ENCODE data around the gene TTC38. TPM values are rescaled to one million over a fixed set of nuclear protein-coding genes. Genes with fewer than 3 reads are reported as not detected.

Gene TTC38
- total RNA-seq, 1 donor from 2014 or later = 9.8 TPM

GRCh38 chr22:46320716-46321386, 53.0 kb downstream of the TTC38 start:
- ChIA-PET CTCF (interaction anchor here (0.6 kb wide), 1 partner anchor 13 kb away, joined by 3 read pairs; no protein-coding TSS in a partner anchor), POLR2A (no interaction called here)
- H3K36me3 Mint-ChIP-seq (ENCODE audit: low read depth) = no peaks in the 10 kb centered on the region
- no peaks in the 10 kb centered on the region for H3K4me1 Mint-ChIP-seq
- no peak overlapping the region for H3K4me3 Mint-ChIP-seq
- H3K27me3 Mint-ChIP-seq = no peaks in the 10 kb centered on the region
- no peak for ATAC-seq (ENCODE audit: low read depth)
- no peak for TF ChIP-seq CTCF (IDR thresholded peaks at IDR 0.05)
- DNase-seq = no peak
- H3K9me3 Mint-ChIP-seq = no peaks in the 10 kb centered on the region
- H3K27ac Mint-ChIP-seq = no peak overlapping the region
- intact Hi-C loops (cut with micrococcal nuclease) = no loop called here

GRCh38 chr22:46322711-46323110, 54.9 kb downstream of the TTC38 start:
- intact Hi-C loops (cut with micrococcal nuclease) = no loop called here
- no peaks in the 10 kb centered on the region for H3K36me3 Mint-ChIP-seq (ENCODE audit: low read depth)
- POLR2A ChIA-PET = no interaction called here
- no peaks in the 10 kb centered on the region for H3K4me1 Mint-ChIP-seq
- H3K27me3 Mint-ChIP-seq = no peaks in the 10 kb centered on the region
- DNase-seq (no peak), ATAC-seq (ENCODE audit: low read depth) (no peak)
- H3K4me3 Mint-ChIP-seq = no peak overlapping the region
- no peak for TF ChIP-seq CTCF (IDR thresholded peaks at IDR 0.05)
- no peaks in the 10 kb centered on the region for H3K9me3 Mint-ChIP-seq
- H3K27ac Mint-ChIP-seq = no peak overlapping the region
- CTCF ChIA-PET = no interaction called here

GRCh38 chr22:46323162-46323561, 55.4 kb downstream of the TTC38 start:
- CTCF ChIA-PET = no interaction called here
- no peaks in the 10 kb centered on the region for H3K27me3 Mint-ChIP-seq
- no peaks in the 10 kb centered on the region for H3K36me3 Mint-ChIP-seq (ENCODE audit: low read depth)
- H3K4me3 Mint-ChIP-seq = no peak overlapping the region
- intact Hi-C loops (cut with micrococcal nuclease) = no loop called here
- POLR2A ChIA-PET = no interaction called here
- H3K27ac Mint-ChIP-seq = no peak overlapping the region
- no peak for TF ChIP-seq CTCF (IDR thresholded peaks at IDR 0.05)
- no peaks in the 10 kb centered on the region for H3K9me3 Mint-ChIP-seq
- H3K4me1 Mint-ChIP-seq = no peaks in the 10 kb centered on the region
- no peak for ATAC-seq (ENCODE audit: low read depth)
- DNase-seq = no peak

GRCh38 chr22:46326066-46326680, 58.4 kb downstream of the TTC38 start:
- Mint-ChIP-seq H3K36me3 (ENCODE audit: low read depth) (no peaks in the 10 kb centered on the region), H3K27me3 (no peaks in the 10 kb centered on the region), H3K4me3 (no peak overlapping the region), H3K27ac (no peak overlapping the region), H3K9me3 (no peaks in the 10 kb centered on the region), H3K4me1 (no peaks in the 10 kb centered on the region)
- intact Hi-C loops (cut with micrococcal nuclease) = no loop called here
- POLR2A ChIA-PET = no interaction called here
- ATAC-seq (ENCODE audit: low read depth) (no peak), DNase-seq (no peak)
- CTCF ChIA-PET = interaction anchor here (0.6 to 1.5 kb wide), 2 partner anchors 36 to 320 kb away, joined by 3 to 4 read pairs; no protein-coding TSS in a partner anchor
- no peak for TF ChIP-seq CTCF (IDR thresholded peaks at IDR 0.05)

GRCh38 chr22:46327691-46328465, 60.1 kb downstream of the TTC38 start:
- Mint-ChIP-seq H3K4me3 (no peak overlapping the region), H3K27me3 (no peaks in the 10 kb centered on the region), H3K27ac (no peak overlapping the region), H3K36me3 (ENCODE audit: low read depth) (no peaks in the 10 kb centered on the region), H3K9me3 (no peaks in the 10 kb centered on the region), H3K4me1 (no peaks in the 10 kb centered on the region)
- DNase-seq (no peak), ATAC-seq (ENCODE audit: low read depth) (no peak)
- POLR2A ChIA-PET = no interaction called here
- intact Hi-C loops (cut with micrococcal nuclease) = no loop called here
- TF ChIP-seq CTCF (IDR thresholded peaks at IDR 0.05) = no peak
- CTCF ChIA-PET = interaction anchor here (1.0 to 1.5 kb wide), 3 partner anchors 40 to 332 kb away, joined by 3 read pairs; no protein-coding TSS in a partner anchor

Measured in activated B cell treated with CpG ODN at 0.5 μM for 24 hours (primary cell).